Right atrium auricular region (tissue), 2 donors: ENCODE measurements around the gene NHLRC2. TPM values are rescaled to one million over a fixed set of nuclear protein-coding genes. Genes with fewer than 3 reads are reported as not detected.

Experiments
- DNase-seq: peaks from one replicate; pipeline ENCODE4 v3.0.0-alpha.2; 2019; ENCODE audit warnings: low spot score
- H3K27ac ChIP-seq, 2 donors: fragments of 200-600 bp; sonication (generic); 1 replicate in 1 of 2; 2 replicates in 1 of 2; pipeline ENCODE4 v1.5.1; 2016 to 2019
- H3K27me3 ChIP-seq, 2 donors: fragments of 200-600 bp; sonication (generic); one replicate each; pipeline versions ENCODE4 v1.5.1 to v1.6.0; 2017 to 2019
- H3K36me3 ChIP-seq: fragments of 200-600 bp; sonication (generic); one replicate; pipeline ENCODE4 v1.5.1; 2016
- H3K4me1 ChIP-seq, 2 donors: fragments of 200-600 bp; sonication (generic); one replicate each; pipeline versions ENCODE4 v1.5.1 to v1.6.0; 2017 to 2019
- H3K4me3 ChIP-seq, 2 donors: fragments of 200-600 bp; sonication (generic); 1 replicate in 1 of 2; 2 replicates in 1 of 2; pipeline ENCODE4 v1.5.1; 2017 to 2019; ENCODE audit warnings: mild to moderate bottlenecking in 1 of 2, moderate library complexity in 1 of 2
- H3K9me3 ChIP-seq, 2 donors: fragments of 200-600 bp; sonication (generic); one replicate each; pipeline ENCODE4 v1.5.1; 2019
- total RNA-seq, 2 donors: library from RNA; depleted of rRNA; stranded (reverse); fragments of >200 nt; gene quantifications; one replicate each; pipeline ENCODE4 v1.1.0, GENCODE V29; 2016
- TF ChIP-seq, protein P1 (sequence below), 2 donors: fragments of 200-600 bp; sonication (generic); IDR thresholded peaks; one replicate each; pipeline ENCODE4 v1.5.1; 2019; ENCODE audit warnings: antibody characterized with exemption in 2 of 2

The NHLRC2 gene
- total RNA-seq, 2 donors from 2014 or later: 38.6 to 74.8 TPM

DNA sequence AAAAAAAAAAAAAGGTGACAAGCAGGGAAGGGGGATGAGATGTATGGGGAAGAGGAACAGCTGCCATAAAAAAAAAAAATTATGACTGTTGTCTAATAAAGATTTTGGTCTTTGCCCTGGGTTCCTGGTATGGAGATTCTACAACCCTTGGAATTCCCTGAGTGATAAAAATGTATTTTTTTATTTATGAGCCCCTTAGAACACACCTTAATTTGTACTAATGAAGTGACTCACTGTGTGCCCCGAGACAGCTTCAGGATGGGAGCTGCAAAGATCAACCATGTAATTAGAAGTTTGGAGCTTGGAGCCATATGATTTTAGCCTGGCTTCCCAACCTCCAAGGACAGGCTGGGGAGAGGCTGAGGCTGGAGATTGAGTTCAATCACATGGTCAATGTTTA lies 69.7 kb downstream of the NHLRC2 start:
- peaks cover 0 to 7% of the 10 kb centered on the region in 2 donors for H3K9me3 ChIP-seq
- no peak for DNase-seq
- no peak overlapping the region for H3K27ac ChIP-seq
- TF ChIP-seq, protein P1, sequence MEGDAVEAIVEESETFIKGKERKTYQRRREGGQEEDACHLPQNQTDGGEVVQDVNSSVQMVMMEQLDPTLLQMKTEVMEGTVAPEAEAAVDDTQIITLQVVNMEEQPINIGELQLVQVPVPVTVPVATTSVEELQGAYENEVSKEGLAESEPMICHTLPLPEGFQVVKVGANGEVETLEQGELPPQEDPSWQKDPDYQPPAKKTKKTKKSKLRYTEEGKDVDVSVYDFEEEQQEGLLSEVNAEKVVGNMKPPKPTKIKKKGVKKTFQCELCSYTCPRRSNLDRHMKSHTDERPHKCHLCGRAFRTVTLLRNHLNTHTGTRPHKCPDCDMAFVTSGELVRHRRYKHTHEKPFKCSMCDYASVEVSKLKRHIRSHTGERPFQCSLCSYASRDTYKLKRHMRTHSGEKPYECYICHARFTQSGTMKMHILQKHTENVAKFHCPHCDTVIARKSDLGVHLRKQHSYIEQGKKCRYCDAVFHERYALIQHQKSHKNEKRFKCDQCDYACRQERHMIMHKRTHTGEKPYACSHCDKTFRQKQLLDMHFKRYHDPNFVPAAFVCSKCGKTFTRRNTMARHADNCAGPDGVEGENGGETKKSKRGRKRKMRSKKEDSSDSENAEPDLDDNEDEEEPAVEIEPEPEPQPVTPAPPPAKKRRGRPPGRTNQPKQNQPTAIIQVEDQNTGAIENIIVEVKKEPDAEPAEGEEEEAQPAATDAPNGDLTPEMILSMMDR (IDR thresholded peaks at IDR 0.05): no peak
- no peak overlapping the region for H3K4me3 ChIP-seq
- H3K36me3 ChIP-seq: no peaks in the 10 kb centered on the region
- H3K4me1 ChIP-seq: peaks cover 0 to 6% of the 10 kb centered on the region in 2 donors
- H3K27me3 ChIP-seq: no peaks in the 10 kb centered on the region

DNA sequence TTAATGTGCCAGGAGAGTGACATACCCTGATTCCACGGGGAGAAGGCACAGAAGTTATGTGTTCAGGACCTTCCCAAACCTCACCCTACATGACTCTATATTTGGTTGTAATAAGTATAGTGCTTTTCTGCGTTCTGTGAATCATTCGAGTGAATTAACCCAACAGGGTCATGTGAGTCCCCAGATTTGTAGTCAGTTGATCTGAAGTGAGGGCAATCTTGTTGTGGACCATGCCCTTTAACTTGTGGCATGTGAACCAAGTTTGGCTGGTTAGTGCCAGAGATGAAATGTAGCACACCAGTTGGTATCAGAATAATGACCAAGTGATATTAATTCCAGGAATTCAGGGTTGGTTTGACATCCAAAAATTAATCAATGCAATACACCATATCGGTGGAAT lies 70.2 kb downstream of the NHLRC2 start:
- Histone ChIP-seq H3K27me3 (no peaks in the 10 kb centered on the region), H3K36me3 (no peaks in the 10 kb centered on the region), H3K4me1 (peaks cover 0 to 6% of the 10 kb centered on the region in 2 donors), H3K9me3 (peaks cover 0 to 7% of the 10 kb centered on the region in 2 donors), H3K4me3 (no peak overlapping the region), H3K27ac (no peak overlapping the region)
- no peak for DNase-seq
- TF ChIP-seq, protein P1 (IDR thresholded peaks at IDR 0.05): no peak

DNA sequence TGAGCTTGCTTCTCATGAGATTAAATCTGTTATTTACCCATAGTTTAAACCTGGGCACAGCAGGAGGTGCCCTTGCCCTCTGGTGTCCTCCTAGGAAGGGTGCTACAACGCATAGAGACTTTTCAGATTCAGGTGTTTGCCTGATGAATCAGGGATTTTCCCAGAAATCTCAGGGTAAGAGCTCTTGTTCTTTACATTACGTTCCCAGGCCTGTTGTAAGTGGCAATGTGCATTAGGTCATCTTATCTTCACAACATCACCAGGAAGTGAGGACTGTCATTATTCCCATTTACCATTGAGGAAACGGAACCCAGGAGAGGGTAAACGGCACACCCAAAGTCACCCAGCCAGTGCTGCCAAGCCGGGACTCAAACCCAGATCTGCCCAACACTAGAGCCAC lies 73.0 kb downstream of the NHLRC2 start:
- no peak overlapping the region for H3K4me3 ChIP-seq
- peaks cover 0 to 6% of the 10 kb centered on the region in 2 donors for H3K4me1 ChIP-seq
- TF ChIP-seq, protein P1 (IDR thresholded peaks at IDR 0.05): no peak
- H3K9me3 ChIP-seq: peaks cover 0 to 7% of the 10 kb centered on the region in 2 donors
- no peaks in the 10 kb centered on the region for H3K36me3 ChIP-seq
- no peaks in the 10 kb centered on the region for H3K27me3 ChIP-seq
- DNase-seq: no peak
- H3K27ac ChIP-seq: no peak overlapping the region

DNA sequence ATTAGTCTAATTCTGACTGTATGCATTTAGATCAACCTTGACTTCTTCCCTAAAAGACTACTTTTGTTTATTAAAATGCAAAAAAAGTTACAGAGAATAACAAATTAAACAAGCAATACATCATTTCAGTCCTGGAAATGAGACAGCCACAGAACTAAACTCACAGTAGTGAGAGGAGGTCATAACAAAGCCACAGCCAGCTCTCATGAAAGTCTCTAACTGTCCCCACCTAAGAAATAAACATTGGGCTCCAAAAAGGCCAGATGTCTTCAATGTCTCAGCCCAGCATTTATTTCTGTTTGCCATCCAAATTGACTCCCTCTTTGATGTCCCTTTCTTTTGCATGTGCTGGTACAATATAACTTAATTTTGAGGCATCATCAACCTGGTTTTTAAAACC lies 74.4 kb downstream of the NHLRC2 start:
- Histone ChIP-seq H3K4me1 (no peaks in the 10 kb centered on the region), H3K27me3 (no peaks in the 10 kb centered on the region), H3K27ac (no peak overlapping the region), H3K36me3 (no peaks in the 10 kb centered on the region), H3K9me3 (peaks cover 0 to 7% of the 10 kb centered on the region in 2 donors), H3K4me3 (no peak overlapping the region)
- no peak for DNase-seq
- TF ChIP-seq, protein P1 (IDR thresholded peaks at IDR 0.05): no peak

DNA sequence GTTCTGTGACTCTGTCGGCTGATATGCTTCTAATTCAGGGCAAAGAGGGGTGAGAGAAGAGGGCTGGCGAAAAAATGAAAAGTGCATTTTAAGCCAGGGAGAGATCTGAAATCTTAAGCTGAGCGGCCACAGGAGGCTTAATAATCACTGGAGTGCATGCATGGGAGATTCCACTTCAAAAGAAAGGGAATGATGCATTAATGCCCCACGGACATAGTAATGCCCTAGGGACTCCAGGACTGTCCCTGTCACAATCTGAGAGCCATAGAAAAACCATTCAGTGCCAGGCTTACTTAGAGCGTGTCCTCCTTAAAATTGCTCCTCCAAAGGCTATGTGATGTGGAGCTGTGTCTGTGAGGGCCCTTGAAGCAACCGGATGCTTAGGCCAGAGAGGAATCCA lies 75.1 kb downstream of the NHLRC2 start:
- Histone ChIP-seq H3K36me3 (no peaks in the 10 kb centered on the region), H3K4me1 (no peaks in the 10 kb centered on the region), H3K27ac (no peak overlapping the region), H3K9me3 (peaks cover 0 to 7% of the 10 kb centered on the region in 2 donors), H3K27me3 (no peaks in the 10 kb centered on the region), H3K4me3 (no peak overlapping the region)
- no peak for DNase-seq
- TF ChIP-seq, protein P1 (IDR thresholded peaks at IDR 0.05): no peak

DNA sequence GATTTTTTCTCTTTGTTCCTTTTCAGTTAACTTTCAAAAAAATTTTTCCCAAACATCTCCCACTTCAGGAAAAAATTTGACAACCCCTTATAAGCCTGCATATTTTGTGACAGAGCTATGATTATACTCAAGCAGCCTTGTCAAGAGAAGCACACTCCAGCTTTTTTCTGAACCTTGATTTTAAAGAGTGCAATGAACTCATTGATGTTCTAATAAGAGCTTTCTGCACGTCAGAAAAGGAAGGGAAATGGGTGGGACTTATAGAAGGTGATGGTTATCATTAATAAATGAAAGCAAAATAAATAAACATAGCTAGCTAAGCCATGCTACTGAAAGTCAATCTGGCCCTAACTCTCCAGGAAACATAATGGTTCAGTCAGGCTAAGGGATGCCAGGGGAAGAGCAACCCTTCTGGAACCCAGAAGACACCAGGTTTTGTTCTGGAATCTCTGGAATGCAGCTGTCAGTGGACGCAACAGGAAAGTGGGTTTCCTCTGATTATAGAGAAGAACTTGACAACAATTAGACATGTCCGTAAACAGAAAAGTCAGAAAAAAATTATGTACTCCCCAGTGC lies 76.1 kb downstream of the NHLRC2 start:
- H3K36me3 ChIP-seq: no peaks in the 10 kb centered on the region
- H3K4me3 ChIP-seq: no peak overlapping the region
- TF ChIP-seq, protein P1 (IDR thresholded peaks at IDR 0.05): no peak
- H3K27ac ChIP-seq: no peak overlapping the region
- no peaks in the 10 kb centered on the region for H3K27me3 ChIP-seq
- no peaks in the 10 kb centered on the region for H3K4me1 ChIP-seq
- H3K9me3 ChIP-seq: no peaks in the 10 kb centered on the region
- DNase-seq: no peak
